HG03175 (cell line): ENCODE measurements around the gene SERINC4.

ENCODE experiments used
- ATAC-seq: cut with Tn5 transposase; IDR thresholded peaks from one replicate; pipeline ENCODE4 v1.9.1; 2021; ENCODE audit warnings: mild to moderate bottlenecking, moderate library complexity; ENCODE audit not compliant: unreplicated experiment

SERINC4 gene

DNA sequence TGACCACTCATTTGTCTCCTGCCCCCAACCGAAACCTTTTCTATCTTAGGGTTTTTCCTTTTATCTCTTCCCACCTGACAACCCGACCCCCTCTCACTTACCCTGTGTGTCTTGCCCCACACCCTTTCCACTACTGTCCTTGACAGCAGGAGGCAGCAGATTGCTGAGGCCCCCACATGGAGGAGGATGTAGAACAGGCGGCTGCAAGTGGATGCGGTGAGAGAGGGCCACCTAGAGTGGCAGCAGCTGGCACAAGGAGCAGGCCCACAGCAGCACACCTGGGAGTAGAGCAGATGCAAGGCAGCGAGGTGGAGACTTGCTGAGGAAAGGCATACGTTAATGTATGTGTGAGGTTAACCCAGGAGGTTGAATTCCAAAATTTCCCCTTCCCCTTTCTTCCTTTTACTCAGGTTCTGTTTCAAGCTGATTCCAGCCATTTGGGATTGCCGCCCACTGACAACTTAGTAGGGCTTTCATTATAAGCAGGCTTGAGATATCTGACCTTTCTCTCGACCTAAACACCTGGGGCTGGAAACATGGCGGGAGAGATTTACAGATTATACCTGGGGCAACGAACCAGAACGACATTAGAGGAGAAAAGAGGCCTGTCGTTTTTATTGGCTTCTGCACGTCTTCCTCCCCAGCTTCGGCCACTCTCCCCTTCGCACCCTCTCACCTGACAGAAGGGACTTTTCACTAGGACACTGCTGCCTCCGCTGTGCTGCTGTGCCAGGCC lies 643 bp downstream of the SERINC4 start:
- ATAC-seq, result no peak

DNA sequence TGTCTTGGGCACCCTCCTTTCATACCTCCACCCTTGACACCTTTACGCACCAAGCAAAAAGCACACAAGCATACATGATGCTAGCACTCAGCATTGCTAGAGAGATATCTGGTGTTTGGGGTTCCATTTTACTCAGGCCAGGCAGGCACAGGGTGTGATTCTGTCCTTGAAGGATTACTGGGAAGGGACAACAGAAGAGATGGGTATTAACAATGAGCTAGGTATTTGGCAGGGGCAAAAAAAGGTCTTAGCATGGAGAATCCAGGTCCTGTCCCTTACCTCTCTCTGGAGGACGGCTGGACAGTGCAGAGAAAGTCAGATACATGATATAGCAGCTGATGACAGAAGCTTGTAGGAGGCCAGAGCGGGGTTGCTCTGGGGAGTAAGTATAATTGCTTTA lies 3.5 kb downstream of the SERINC4 start:
- ATAC-seq, result no peak

DNA sequence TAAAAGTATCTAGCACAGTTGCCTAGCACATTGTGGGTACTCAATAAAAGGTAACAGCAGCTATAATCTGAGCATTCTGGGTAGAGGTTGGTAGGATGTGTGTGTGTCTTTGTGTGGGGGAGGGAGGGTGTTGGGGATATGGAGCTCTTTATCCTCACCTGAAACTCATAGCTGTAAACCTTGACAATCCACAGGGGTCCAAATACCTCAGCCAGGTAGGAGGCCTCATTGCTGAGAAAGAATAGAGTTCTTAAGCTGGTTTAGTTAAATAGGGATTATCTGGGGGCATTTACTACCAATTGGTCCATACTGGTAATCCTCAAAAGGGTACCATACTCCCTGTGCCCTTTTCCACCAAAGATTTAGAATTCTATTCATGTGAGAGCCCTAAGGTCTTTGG lies 4.0 kb downstream of the SERINC4 start:
- no peak for ATAC-seq

DNA sequence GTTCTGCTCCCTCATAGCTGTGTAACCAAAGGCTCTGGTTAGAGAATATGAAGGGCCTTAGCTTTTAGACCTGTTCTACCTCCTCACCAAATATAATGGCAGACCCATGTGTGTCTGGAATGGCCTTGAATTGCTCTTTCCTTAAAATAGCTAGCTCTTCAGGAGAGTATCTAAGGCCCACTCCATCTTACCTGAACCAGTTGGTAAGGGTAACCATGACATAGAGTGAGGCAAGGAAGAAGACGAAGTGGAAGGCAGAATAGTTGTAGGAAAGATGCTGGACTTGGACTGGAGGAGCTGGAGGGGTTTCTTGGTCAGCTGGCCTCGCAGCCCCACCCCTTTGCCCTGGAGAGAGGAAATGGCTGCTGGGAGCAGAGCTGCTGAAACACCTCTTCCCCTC lies 4.8 kb downstream of the SERINC4 start:
- no peak for ATAC-seq

DNA sequence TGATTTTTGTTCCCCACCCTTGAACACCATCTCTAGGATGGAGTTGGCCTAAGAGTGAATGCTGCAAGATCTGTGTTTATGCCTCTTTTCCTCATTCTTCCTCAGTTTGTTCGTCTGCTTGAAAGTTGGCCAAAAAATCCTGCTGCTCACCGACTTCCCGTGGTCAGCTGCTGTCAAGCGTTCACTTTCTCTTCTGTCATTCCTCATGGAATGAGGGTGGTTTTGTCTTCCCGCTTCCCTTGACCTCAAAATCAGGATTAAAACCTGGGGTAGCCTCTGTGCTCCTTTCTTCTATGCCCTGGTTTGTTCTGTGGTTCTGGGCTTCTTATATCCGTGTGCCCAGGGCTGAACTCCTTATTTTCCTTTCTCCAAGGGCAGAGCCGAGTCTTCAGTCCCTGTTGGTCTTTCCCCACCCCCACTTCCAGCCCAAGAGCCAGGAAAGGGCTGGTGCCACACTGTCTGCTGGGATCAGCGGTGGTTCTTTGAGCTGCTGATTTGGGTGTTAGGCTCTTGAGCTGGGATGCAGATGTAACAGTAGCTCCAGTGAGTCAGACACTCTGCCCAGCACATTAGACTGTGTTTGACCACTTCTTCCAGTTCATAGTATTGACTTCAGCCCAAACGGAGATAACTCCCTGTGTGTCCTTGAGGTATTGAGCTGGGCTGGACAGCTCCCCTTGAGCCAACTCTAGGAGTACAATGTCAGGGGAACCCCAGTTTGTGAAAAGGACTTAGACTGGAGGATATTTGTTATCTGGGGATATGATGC lies 5.6 kb downstream of the SERINC4 start:
- ATAC-seq, result no peak

DNA sequence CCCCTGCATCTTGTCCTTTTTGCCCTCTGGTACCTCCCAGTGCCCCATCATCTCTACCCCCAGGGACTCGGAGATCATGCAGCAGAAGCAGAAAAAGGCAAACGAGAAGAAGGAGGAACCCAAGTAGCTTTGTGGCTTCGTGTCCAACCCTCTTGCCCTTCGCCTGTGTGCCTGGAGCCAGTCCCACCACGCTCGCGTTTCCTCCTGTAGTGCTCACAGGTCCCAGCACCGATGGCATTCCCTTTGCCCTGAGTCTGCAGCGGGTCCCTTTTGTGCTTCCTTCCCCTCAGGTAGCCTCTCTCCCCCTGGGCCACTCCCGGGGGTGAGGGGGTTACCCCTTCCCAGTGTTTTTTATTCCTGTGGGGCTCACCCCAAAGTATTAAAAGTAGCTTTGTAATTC lies 6.4 kb downstream of the SERINC4 start:
- ATAC-seq, result no peak

DNA sequence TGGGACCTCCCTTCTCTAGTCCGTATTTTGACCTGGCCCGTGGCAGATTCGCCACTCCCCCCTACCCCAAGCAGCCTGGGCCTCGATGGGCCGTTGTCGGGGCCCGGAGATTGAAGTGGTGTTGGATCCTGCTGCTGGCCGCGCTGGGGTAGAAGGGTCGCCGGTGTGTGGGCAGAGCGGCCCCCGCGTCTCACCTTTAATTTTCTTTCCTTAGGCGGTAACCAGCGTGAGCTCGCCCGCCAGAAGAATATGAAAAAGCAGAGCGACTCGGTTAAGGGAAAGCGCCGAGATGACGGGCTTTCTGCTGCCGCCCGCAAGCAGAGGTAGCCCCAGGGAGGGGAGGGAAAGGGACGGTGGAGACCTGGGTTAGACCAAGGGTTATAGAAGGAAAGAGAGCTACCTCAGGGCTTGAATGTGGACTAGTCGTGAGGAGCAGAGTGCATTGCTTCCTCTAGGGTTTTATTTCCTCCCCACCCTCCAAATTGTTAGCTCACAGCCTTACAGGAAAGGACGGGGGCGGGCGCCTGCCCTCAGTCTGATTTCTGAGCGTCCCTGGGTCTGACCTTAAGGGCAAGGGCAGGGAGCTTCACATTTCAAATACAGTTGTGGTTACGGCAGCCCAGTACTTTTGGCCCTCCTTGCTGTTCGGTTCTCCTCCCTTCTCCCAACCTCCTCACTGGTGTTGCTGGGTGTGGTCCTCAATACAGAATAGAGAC lies 7.1 kb downstream of the SERINC4 start:
- ATAC-seq, result no peak

DNA sequence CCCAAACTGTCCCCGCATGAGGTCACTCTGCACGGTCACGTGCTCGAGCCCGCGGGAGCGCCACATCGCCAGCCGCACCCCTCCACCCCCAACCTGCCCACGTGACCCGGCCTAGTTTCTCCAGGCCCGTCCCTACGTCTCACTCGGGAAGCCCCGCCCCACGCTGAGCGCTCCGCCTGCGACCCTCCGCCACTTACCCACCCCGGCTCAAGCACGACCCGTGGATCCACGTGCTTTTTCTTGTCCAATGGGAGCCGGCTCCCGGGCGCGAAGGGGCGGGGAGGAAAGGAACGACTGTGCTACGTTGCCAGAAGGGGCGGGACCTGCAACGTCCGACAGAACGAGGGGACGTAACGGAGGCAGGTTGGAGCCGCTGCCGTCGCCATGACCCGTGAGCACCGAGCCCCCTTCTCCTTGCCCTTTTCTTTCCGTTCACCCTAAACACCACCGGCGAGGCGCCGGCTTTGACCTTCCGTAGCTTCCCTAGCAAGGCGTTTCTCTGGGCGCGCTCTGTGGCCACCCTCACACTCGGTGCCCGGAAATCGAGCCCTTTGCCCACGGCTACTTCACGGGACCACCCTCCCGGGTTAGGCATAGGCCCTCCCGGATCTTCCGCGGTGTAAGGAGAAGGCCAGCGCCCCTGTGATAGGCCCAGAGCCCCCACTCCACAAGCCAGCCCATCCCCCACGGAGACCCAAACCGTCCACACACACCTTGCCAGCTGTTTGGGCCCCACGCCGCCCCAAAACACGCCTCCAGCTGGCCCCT lies 7.8 kb downstream of the SERINC4 start, which contains the start of gene SERF2:
Gene SERF2 (plus strand): TSS at position 328 of the 768 bp plus-strand sequence. CDS start 57 bp downstream, at position 385.
- peak; percentile 87 for ATAC-seq

DNA sequence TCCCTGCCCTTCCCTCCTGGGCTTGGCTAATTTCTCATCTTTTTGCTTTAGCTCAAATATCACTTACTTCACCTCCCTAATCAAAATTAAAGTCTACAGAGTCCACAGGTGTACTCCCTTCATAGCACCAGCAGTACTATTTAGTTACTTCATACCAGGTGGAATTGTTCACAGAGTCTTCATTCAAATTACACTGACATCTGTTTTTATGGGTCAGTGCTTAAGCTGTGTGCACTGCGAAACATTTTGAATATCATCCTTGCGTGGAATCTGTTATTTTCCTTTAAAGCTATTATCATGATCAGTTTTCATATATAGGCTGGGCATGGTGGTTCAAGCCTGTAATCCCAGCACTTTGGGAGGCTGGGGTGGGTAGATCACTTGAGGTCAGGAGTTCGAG lies 10.6 kb downstream of the SERINC4 start:
- ATAC-seq, result no peak

DNA sequence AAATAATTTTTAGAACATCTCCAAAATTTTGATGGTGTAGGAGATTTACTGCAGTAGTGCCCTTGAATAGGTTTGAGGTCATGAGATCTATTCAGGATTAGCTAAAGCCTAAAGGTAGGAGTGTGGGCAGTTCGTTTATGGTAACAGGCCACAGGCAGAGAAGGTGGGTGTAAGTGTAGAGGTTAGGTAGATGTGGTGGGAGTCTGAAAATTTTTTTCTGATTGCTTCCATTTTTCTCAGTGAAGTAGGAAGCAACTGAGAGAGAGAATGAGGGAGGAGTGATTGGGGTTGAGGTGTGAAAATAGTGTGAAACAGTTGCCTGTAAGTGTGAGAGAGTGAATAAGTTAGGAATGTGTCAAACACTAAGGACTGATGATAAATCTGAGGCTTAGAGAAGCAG lies 21.0 kb downstream of the SERINC4 start:
- no peak for ATAC-seq

DNA sequence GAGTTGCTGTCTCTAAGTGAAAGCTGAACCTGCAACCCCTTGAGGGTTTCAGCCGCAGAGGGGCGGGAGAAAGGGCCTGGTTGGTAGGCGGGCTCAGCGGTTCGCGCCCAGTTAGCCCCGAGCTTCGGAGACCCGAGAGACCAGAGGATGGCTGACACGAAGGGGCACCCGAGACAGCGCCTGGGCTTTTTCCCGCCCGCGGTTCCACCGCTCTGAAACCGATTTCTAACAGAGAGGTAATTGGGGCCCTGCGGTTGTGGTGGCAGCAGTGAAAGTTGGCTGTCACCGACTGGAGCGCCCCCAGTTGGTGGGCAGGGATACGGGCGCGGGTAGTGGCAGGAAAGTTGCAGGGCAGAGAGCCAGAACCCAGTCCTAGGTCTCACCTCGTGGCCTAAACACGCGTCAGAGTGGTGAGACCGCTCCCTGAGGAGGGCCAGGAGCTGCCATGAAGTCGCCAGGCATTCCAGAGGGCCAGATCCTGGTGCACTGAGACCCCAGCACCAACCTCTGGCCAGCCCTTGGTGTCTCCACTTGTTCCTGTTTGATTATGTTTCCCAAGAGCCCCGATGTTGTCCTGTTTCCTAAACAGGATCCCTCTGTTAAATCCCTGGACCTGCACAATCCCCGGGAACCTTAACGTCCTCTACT lies 22.6 kb downstream of the SERINC4 start:
- peak; percentile 69 for ATAC-seq

DNA sequence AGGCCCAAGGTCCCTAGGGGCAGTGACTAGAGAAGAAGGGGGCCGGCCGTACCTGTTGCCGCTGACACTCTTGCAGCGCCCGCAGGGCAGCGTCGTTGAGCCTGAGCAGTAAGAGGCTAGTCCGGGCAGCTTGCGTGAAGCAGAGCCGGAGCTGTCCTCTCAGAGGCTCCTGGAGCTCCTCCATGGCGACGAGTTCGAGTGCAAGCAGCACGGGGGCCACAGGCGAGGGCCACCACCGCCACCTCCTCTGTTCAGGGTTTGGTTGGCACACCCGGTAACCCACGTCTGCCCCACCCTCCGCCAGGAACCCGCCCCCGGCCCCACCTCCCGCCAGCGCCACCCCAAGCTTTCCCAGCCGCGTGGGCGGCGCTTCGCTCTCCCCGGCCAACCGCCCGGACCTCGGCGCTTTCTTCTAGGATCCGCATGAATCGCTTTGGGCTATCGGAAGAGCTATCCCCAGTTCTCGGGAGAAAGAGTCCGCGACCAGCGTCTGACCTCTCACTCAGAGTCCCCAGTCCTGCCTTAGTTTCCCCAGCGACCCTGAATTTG lies 23.2 kb downstream of the SERINC4 start, which contains the start of gene ELL3:
Gene ELL3 (minus strand): TSS at position 249 of the 549 bp plus-strand sequence. CDS start 65 bp downstream, at position 184.
- ATAC-seq, result peak; percentile 40

DNA sequence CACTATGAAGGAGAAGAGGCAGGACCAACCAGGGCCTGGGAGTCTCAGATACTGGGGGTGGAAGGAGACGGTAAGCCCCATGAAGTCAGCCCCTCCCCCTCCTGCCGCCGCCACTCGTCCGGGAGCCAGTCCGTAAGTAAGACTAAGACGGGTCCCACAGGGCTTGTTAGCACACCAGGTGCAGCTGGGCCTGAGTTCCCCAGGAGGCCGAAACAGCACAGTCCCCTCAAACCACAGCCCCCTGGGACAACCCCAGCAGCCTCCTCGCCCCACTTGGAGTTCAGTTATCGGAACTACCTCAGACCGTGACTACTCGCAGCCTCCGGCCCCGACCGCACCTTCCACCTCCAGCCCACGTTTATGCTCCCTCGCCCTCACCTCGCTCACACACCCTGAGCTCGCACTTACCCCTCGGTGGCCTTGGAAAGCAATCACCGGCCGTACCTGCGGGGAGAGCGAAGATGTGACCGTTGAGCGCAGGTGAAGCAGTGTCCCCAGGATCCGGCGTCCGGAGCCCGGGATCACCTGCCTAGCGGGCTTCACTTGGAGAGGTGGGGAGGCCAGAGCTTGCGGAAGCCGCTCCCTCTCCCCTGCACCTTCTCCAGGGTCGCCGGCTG lies 23.8 kb downstream of the SERINC4 start:
- ATAC-seq, result peak; percentile 57

DNA sequence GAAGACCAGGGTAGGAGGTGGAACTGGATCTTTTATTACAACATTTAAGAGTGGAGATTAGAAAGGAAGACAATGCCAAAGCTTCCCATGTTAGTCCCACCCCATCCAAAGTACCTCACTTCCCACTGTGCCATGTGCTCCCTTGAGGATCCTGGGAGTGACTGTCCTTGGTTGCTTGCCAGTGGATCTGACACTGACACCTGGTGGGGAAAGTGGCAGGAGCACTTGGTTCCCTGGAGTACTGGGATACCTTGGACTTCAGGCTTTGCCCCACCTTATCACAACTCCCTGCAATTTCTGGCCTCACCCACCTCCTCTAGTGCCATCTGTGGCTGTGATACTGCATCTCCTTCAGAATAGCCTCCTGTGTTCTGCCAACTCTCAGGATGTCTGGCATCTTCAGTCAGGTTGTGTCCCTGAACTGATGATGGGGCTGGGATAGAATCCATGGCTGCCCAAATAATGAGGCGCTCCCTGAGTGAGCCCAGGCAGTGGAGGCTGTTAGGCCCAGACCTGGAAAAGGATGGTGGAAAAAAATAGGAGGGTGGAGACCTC lies 24.5 kb downstream of the SERINC4 start:
- no peak for ATAC-seq

DNA sequence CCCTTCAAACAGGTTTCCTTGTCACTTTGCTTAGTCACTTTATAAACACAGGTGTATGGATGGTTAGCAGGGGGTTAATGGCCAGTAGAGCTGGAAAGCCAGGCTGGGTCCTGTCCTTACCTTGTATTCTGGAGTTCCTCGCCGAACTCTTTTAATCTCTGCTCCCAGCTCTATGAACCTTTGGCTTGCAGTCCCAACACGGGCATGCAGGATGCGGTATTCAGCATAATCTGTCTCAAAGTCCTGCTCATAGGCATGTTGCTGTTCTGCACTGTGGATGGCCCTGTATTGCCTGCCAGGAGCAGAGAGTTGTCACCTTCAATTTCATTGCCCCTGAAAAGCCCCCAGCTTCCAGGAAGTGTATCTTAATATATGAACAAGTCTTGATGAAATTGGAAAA lies 26.0 kb downstream of the SERINC4 start:
- no peak for ATAC-seq

DNA sequence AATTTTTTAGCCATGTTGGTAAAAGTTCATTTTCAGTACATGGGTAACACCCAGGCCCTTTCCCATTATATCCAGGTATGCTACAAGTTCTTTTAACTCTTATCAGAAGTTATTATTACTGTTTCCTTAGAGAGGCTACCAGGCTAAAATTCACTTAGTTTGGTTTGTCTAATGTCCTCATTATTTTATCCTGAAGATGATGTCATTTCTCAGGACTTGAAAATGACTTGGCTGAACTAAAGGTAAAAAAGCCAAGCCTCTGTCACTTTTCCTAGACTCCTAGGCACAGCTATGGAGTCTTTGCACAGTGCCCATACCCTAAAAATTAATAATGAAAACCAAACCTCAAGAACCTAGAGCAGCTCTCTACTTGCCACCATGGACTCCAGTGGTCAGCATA lies 27.4 kb downstream of the SERINC4 start:
- ATAC-seq, result no peak

DNA sequence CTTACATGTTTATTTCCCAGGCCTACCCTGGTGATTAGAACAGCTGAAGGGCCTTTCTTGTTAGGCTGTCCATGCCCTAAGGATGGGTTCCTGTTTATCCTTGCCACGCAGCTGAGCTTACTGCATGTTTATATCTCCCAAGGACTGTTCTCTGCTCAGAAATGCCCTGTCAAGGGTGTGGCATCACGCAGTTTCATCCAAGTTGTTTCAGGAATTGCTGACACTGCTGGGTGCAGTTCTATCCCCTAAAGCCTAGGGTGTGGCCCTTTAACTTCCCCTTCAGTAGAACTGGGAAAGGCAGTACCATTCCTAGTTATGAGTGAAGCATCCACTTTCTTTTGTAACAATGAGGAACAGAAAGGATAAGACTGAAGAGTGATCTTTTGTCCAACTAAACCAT lies 28.2 kb downstream of the SERINC4 start:
- ATAC-seq, result no peak

DNA sequence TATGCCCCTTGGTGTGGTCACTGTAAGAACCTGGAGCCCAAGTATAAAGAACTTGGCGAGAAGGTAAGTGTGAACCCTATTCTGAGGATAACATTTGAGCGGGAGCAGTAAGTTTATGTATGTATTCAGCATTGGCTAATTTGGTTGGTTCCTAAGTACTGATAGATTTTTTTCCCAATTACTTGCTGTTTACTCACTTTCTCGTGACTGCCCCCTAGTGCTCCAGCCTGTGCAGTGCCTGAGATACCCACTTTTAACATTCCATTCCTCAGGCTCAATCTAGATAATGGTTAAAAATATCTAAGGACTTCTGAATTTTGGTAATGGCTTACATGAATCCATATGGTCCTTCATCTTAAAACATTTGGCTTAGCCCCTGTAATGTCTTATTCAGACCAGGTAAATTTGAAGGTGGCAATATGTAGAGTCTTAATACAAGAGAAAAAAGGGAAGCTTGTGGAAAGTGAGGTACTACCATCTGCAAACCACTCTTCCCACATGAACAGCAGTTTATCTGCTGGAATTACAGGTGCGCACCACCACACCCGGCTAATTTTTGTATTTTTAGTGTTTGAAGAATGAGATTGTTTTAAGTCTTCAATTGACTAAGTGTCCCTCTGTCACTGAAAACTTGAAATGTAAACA lies 30.3 kb downstream of the SERINC4 start:
- ATAC-seq, result no peak
